22Rv1 (cell line): ENCODE results near the gene BAHCC1.

Experiments
- CTCF ChIP-seq: fragments of 450-650 bp; IDR thresholded peaks from 2 replicates; pipeline ENCODE4 v1.5.1; 2017; ENCODE audit warnings: mild to moderate bottlenecking
- ZFX ChIP-seq: fragments of 450-650 bp; IDR thresholded peaks from 2 replicates; pipeline ENCODE4 v1.6.1; 2017; ENCODE audit warnings: antibody characterized with exemption, borderline replicate concordance

- no peak for TF ChIP-seq CTCF
- TF ChIP-seq ZFX = no peak
Observed at GRCh38 chr17:81514489-81514738, 119.2 kb downstream of the BAHCC1 start.
